ENCODE data around the gene HEMK1. TPM values are rescaled to one million over a fixed set of nuclear protein-coding genes. Genes with fewer than 3 reads are reported as not detected.

HEMK1 gene
- total and polyA plus RNA-seq, 2 of the 4 experiments (the other 2 are of a cell fraction) = 17.2 to 20.8 TPM

GRCh38 chr3:50610181-50610971 is 41.1 kb downstream of the HEMK1 start (continued):
- TF ChIP-seq MAZ (IDR thresholded peaks at IDR 0.05; ENCODE audit: borderline replicate concordance, low read depth, low read length) (no peak), RFX5 (IDR thresholded peaks at IDR 0.05; ENCODE audit: low read depth, low read length) (no peak)

DNA sequence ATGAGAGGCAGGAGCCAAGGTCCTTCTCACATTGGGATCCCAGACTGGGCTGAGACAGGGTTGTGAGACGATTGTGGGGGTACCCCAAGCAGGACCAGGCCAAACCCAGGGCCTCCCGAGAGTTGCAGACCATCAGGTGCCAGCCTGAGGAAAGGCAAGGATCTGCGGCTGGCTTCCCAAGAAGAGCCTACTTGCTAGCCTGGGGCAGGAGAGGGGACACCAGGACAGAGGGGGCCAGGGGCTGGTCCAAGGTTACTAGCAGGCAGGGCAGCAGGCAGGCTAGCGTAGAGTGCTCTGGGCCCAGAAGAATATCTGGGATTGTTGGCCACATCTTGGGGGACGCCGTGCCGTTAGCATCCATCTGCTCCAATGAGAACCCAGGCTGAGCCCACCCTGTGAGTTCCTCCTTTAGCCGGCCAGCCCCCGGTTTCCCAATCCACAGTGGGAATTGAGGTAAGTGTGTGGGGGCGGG is 41.7 kb downstream of the HEMK1 start:
- peak overlapping the region; percentile 86 for H2AK9ac ChIP-seq (replicated peaks; ENCODE audit: low read depth, low read length, poor library complexity)
- H3K79me1 ChIP-seq (ENCODE audit: low read depth in 1 of 2, low read length in 2 of 2) = peaks cover 13% of the 10 kb centered on the region in 2 experiments; a peak in 3 of 4 replicates
- peak overlapping the region; percentile 52 for H2BK5ac ChIP-seq (ENCODE audit: low read depth, low read length, poor library complexity, severe bottlenecking)
- H3K9ac ChIP-seq (ENCODE audit: low read depth, low read length) = peak overlapping the region; percentile 70
- no peaks in the 10 kb centered on the region for H3K9me3 ChIP-seq (ENCODE audit: control insufficient read depth, insufficient read depth, low read length)
- peak overlapping the region; percentile 22; the same call in 1 of the 2 replicates for H3K18ac ChIP-seq (ENCODE audit: low read depth, low read length)
- peak overlapping the region; percentile 70 for H3K14ac ChIP-seq (replicated peaks; ENCODE audit: low read depth, low read length)
- H4K20me1 ChIP-seq (ENCODE audit: insufficient read depth, low read length) = no peaks in the 10 kb centered on the region
- peak overlapping the region; percentile 81 for H3K4me3 ChIP-seq (ENCODE audit: insufficient read depth, low read depth, low read length)
- dilution Hi-C loops (cut with HindIII; ENCODE audit: low sequenced_read_pairs, unreplicated experiment) = no loop called here
- H3K56ac ChIP-seq (ENCODE audit: extremely low read depth, insufficient read depth, low read length) = no peak overlapping the region
- peak overlapping the region; percentile 66 for H3K4ac ChIP-seq (ENCODE audit: low read depth, low read length)
- H2BK20ac ChIP-seq (ENCODE audit: low read depth, low read length) = no peak overlapping the region
- peak overlapping the region; percentile 79 for H3K23ac ChIP-seq (ENCODE audit: low read depth, low read length)
- in situ Hi-C loops (cut with MboI; ENCODE audit: low sequenced_read_pairs) = loop anchor here (5.0 to 25.0 kb wide), 2 partner anchors 39 to 1076 kb away; no protein-coding TSS in a partner anchor
- DNase-seq (no peak), ATAC-seq (ENCODE audit: low read depth) (no peak)
- ChIA-PET POLR2A (ENCODE audit: unreplicated experiment) (interaction anchor here (1.0 kb wide), 1 partner anchor 42 kb away, joined by 8 read pairs; the partner anchor contains the start of gene HEMK1), CTCF (interaction anchor here (1.5 to 3.3 kb wide), 2 partner anchors 10 to 39 kb away, joined by 9 to 20 read pairs; no protein-coding TSS in a partner anchor)
- H4K91ac ChIP-seq (ENCODE audit: insufficient read depth, low read depth, low read length) = peak overlapping the region; percentile 56; the same call in 1 of the 2 replicates
- peaks cover 11% of the 10 kb centered on the region for H3K9me1 ChIP-seq (ENCODE audit: insufficient read depth, low read length)
- peak overlapping the region; percentile 92 for H3K4me2 ChIP-seq (ENCODE audit: low read depth, low read length)
- H4K8ac ChIP-seq (ENCODE audit: low read depth in 2 of 2, low read length in 2 of 2) = peak overlapping the region in 1 of 2 experiments; percentile 27; a peak in 1 of 4 replicates
- peak overlapping the region; percentile 94 for H2AFZ ChIP-seq (replicated peaks; ENCODE audit: low read length, poor library complexity)
- H3K4me1 ChIP-seq (ENCODE audit: control insufficient read depth, insufficient read depth, low read length) = peaks cover 4% of the 10 kb centered on the region
- intact Hi-C loops (cut with micrococcal nuclease) = loop anchor here (1.0 to 10.0 kb wide), 2 partner anchors 9 to 1054 kb away; no protein-coding TSS in a partner anchor
- no peaks in the 10 kb centered on the region for H3K27me3 ChIP-seq (ENCODE audit: control insufficient read depth, insufficient read depth, low read length)
- peaks cover 16% of the 10 kb centered on the region; the same call in 1 of the 2 replicates for H3K36me3 ChIP-seq (ENCODE audit: control insufficient read depth, insufficient read depth, low read length)
- 0% methylated on average over 2 of the region's 10 CpGs; no CpG with 5 or more reads in 1 of the 2 experiments for WGBS, 2 experiments (ENCODE audit: extremely low coverage in 2 of 2, insufficient read length in 1 of 2)
- peak overlapping the region; percentile 79 for H3K27ac ChIP-seq (ENCODE audit: insufficient read depth, low read length)
- H2BK15ac ChIP-seq (ENCODE audit: low read depth, low read length) = no peak overlapping the region
- no TSS peak for BruUV-seq (replicated peaks)
- TF ChIP-seq MXI1 (IDR thresholded peaks at IDR 0.05; ENCODE audit: borderline replicate concordance, low read depth, low read length) (no peak), CEBPB (IDR thresholded peaks at IDR 0.05; ENCODE audit: low read depth, low read length) (peak; percentile 15; the same call in 1 of the 2 replicates)
- H2BK120ac ChIP-seq (ENCODE audit: low read depth, low read length) = peak overlapping the region; percentile 10; the same call in 1 of the 2 replicates
- peak overlapping the region; percentile 70 for H2AK5ac ChIP-seq (ENCODE audit: low read depth, low read length)
- peak overlapping the region; percentile 13; the same call in 1 of the 2 replicates for H4K5ac ChIP-seq (ENCODE audit: low read depth, low read length)
